ENCODE results near the gene TMSB4X. TPM values are rescaled to one million over a fixed set of nuclear protein-coding genes. Genes with fewer than 3 reads are reported as not detected.

TMSB4X gene
- total RNA-seq, 1 donor from 2014 or later, result 6,544 TPM

DNA sequence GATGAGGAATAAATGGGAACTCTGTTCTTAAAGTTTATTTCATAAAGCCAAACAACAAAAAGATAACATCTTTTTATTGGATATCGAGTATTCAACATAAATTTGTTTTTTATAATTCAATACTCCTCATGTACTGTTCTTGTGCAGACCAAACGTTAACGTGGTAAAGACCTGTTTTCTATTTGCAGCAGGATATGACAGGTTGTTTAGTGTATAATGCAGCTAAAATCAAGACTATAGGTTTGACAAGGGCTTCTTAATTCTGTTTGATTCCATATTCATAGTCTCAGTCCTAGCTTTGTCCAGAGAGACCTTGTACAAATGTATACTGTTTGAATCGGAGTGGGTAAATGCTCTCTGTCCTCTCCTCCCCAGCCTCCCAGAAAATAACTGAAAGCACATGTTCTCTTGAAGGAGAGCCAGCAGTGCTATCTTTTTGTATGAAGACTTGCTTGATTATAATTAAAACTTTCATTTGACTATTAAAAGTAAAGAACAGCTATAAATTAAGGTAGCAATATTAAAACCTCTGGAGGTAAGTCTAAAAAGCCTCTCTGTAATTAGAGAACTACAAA is 17.7 kb downstream of the TMSB4X start:
- H3K27me3 Mint-ChIP-seq (ENCODE audit: insufficient read depth), result no peaks in the 10 kb centered on the region
- no peak overlapping the region for H3K4me3 Mint-ChIP-seq
- H3K36me3 Mint-ChIP-seq (ENCODE audit: low read depth), result no peaks in the 10 kb centered on the region
- no peak for DNase-seq (ENCODE audit: low spot score)
- peaks cover 5% of the 10 kb centered on the region for H3K9me3 Mint-ChIP-seq
- H3K4me1 Mint-ChIP-seq (ENCODE audit: low read depth), result peaks cover 30% of the 10 kb centered on the region
- H3K27ac Mint-ChIP-seq, result no peak overlapping the region
- intact Hi-C loops (cut with micrococcal nuclease), result no loop called here

DNA sequence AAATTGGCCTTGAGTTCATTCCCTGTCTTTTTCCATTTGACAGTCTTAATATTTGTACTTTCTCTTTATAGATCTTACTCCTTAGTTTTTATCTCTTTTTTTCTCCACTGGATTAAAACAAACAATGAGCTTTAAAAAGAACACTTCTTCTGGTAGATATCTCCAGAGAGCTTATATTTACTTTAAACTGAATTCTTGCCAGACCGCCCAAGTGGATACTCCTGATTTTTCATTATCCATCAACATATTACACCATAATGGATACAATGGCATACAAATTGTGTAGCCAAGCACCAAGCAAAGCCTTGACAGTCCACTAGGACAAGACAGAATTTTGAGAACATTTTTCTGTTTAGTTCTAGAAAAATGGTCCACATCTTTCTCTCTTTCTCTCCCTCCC is 18.9 kb downstream of the TMSB4X start:
- Mint-ChIP-seq H3K27me3 (ENCODE audit: insufficient read depth) (no peaks in the 10 kb centered on the region), H3K9me3 (peaks cover 5% of the 10 kb centered on the region), H3K4me3 (no peak overlapping the region), H3K4me1 (ENCODE audit: low read depth) (peaks cover 35% of the 10 kb centered on the region), H3K27ac (no peak overlapping the region), H3K36me3 (ENCODE audit: low read depth) (no peaks in the 10 kb centered on the region)
- no peak for DNase-seq (ENCODE audit: low spot score)
- intact Hi-C loops (cut with micrococcal nuclease), result no loop called here

DNA sequence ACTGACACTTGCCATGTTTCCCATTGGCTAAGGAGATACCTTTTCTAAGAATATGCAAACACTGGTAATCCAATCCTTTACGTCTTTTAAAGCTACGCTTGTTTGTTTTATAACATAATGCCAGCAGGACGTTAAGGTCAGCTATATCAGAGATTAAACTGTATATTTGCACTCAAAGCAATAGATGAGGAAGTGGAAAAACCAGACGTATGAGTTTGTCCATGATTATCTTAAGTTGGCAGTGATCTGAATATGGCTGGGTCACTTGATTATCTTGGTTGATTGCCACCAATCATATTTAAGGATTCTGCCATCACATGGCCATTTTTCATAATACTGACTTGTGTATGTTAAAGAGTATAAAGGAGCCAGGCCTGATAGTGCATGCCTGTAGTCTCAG is 19.4 kb downstream of the TMSB4X start:
- H3K4me1 Mint-ChIP-seq (ENCODE audit: low read depth), result peaks cover 35% of the 10 kb centered on the region
- H3K36me3 Mint-ChIP-seq (ENCODE audit: low read depth), result no peaks in the 10 kb centered on the region
- no peak overlapping the region for H3K4me3 Mint-ChIP-seq
- no peak for DNase-seq (ENCODE audit: low spot score)
- no peak overlapping the region for H3K27ac Mint-ChIP-seq
- intact Hi-C loops (cut with micrococcal nuclease), result no loop called here
- H3K27me3 Mint-ChIP-seq (ENCODE audit: insufficient read depth), result no peaks in the 10 kb centered on the region
- peaks cover 5% of the 10 kb centered on the region for H3K9me3 Mint-ChIP-seq

DNA sequence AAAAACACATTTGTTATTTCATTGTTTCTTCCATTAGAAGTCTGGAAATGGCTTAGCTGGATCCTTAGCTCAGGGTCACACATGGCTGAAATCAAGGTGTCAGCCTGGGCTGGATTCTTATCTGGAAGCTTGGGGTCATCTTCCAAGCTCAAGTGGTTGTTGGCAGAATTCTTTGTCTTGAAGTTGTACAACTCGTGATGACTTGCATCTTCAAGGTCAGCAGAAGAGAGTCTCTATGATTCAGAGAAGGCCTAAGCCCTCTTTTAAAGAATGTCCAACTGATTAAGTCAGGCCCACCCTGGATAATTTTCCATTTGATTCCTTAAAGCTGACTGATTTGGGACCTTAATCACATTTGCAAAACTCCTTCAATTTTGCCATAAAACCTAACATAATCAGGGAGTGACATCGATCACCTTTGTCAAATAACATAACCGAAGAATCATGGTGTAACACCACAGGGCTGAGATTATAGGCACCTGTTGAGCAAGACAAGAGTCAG is 22.1 kb downstream of the TMSB4X start:
- intact Hi-C loops (cut with micrococcal nuclease), result loop anchor here (5.0 kb wide), 1 partner anchor 490 kb away; no protein-coding TSS in a partner anchor
- Mint-ChIP-seq H3K4me1 (ENCODE audit: low read depth) (peaks cover 52% of the 10 kb centered on the region), H3K27me3 (ENCODE audit: insufficient read depth) (no peaks in the 10 kb centered on the region), H3K27ac (peak overlapping the region; percentile 89), H3K4me3 (peak overlapping the region; percentile 11), H3K36me3 (ENCODE audit: low read depth) (no peaks in the 10 kb centered on the region), H3K9me3 (no peaks in the 10 kb centered on the region)
- no peak for DNase-seq (ENCODE audit: low spot score)

DNA sequence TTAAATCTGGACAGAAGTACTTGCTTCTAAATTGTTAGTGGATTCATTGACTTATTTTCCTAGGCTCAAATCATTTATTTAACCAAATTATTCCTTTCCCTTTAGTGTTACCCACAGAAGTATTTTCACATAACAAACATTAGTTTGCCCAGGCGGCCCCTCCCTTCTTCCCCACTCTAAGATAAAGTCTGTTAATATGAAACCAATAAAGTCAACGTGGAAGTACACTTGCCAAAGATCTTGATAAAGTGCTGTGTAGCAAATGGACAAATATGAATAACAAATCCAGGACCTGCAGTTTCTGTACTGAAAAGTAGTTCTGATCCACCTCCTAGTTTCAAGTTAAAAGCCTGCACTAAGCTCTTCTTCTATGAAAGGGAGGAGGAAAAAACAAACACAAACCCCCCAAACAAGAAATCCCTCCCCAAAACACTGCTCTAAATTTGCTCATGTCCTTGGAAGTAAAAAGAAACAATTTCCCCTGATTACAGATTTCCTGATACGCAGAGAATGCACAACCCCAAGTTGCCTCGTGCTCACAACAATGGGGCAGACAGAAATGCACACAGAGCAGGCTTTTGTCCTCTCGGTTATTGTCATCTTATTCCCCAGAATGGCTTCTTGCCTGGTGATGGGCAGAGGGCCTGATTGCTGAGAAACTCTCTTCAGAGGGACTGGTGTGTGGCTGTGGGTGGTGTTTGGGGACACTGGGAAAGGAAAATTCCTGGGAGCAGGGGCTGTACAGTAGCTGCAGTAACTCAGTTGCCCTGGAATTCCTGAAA is 23.2 kb downstream of the TMSB4X start:
- no peak for DNase-seq (ENCODE audit: low spot score)
- Mint-ChIP-seq H3K27me3 (ENCODE audit: insufficient read depth) (no peaks in the 10 kb centered on the region), H3K4me3 (peak overlapping the region; percentile 37), H3K27ac (peak overlapping the region; percentile 89), H3K4me1 (ENCODE audit: low read depth) (peaks cover 59% of the 10 kb centered on the region), H3K9me3 (no peaks in the 10 kb centered on the region), H3K36me3 (ENCODE audit: low read depth) (no peaks in the 10 kb centered on the region)
- intact Hi-C loops (cut with micrococcal nuclease), result loop anchor here (2.0 to 5.0 kb wide), 3 partner anchors 15 to 489 kb away; no protein-coding TSS in a partner anchor

DNA sequence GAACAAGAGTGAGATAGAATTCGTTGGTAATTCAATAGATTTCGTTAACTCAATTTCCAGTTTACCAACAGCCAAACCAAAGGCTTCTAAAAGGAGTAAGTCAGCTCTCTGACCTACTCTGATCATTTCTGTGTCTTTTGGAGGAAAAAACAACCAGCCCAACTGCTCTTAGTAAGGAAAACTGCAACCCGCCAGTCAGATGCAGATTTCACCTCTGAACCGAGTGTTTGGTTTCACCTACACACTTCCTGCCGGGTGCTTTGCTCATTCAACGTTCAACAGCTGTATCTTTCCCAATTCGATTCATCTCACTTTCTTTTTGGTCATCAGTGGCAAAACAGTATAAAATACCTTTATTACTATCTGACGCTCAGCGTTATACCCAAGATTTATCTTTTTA is 24.5 kb downstream of the TMSB4X start:
- peak; percentile 51 for DNase-seq (ENCODE audit: low spot score)
- Mint-ChIP-seq H3K27ac (peak overlapping the region; percentile 98), H3K4me1 (ENCODE audit: low read depth) (peaks cover 59% of the 10 kb centered on the region), H3K9me3 (no peaks in the 10 kb centered on the region), H3K36me3 (ENCODE audit: low read depth) (no peaks in the 10 kb centered on the region), H3K4me3 (peak overlapping the region; percentile 63), H3K27me3 (ENCODE audit: insufficient read depth) (no peaks in the 10 kb centered on the region)
- intact Hi-C loops (cut with micrococcal nuclease), result loop anchor here (1.0 to 5.0 kb wide), 8 partner anchors 13 to 488 kb away; no protein-coding TSS in a partner anchor

DNA sequence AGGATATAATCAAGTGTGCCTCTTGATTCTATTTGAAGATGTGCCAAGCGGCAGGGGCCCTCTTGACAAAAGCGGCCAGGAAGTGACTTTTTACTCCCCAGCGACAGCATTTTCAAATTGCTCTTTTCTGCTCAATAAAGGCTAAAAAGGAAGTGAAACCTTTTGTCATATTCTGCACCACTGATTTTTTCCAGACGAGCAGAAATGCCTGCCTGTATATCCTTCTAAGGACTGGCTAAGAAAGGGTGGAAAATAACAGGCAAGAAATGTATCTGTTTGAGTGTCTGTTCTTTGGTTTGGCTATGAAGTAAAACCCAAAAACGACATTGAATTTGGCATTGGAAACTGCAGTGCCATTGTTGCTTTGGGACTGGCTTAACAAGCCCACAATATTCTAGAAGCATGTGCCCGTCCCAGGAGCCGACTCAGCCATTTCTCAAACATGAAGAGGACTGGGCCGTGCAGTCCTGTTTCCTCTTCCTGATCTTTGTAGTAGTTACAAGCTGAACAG is 25.4 kb downstream of the TMSB4X start:
- no peaks in the 10 kb centered on the region for H3K27me3 Mint-ChIP-seq (ENCODE audit: insufficient read depth)
- H3K9me3 Mint-ChIP-seq, result no peaks in the 10 kb centered on the region
- peaks cover 69% of the 10 kb centered on the region for H3K4me1 Mint-ChIP-seq (ENCODE audit: low read depth)
- no peak for DNase-seq (ENCODE audit: low spot score)
- peak overlapping the region; percentile 98 for H3K27ac Mint-ChIP-seq
- intact Hi-C loops (cut with micrococcal nuclease), result loop anchor here (10.0 kb wide), 1 partner anchor 1024 kb away; the partner anchor contains the start of gene GEMIN8
- H3K36me3 Mint-ChIP-seq (ENCODE audit: low read depth), result no peaks in the 10 kb centered on the region
- peak overlapping the region; percentile 63 for H3K4me3 Mint-ChIP-seq

DNA sequence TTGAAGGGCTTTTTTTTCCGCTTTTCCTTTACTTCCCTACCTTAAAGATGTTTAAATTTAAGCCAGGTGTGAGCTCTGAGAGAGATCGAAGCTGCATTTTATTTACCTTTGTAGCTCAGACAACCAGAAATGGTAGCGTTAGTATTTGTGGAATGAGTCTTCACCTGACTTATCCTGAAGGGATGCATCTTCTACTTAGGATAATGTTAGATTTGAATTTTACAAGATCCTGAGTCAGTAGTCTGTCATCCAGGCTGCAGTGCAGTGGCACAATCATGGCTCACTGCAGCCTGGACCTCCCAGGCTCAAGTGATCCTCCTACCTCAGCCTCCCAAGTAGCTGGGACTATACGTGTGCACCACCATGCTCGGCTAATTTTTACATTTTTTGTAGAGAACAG is 26.2 kb downstream of the TMSB4X start:
- H3K27ac Mint-ChIP-seq, result peak overlapping the region; percentile 98
- DNase-seq (ENCODE audit: low spot score), result no peak
- H3K4me3 Mint-ChIP-seq, result no peak overlapping the region
- H3K9me3 Mint-ChIP-seq, result no peaks in the 10 kb centered on the region
- H3K4me1 Mint-ChIP-seq (ENCODE audit: low read depth), result peaks cover 73% of the 10 kb centered on the region
- H3K36me3 Mint-ChIP-seq (ENCODE audit: low read depth), result peaks cover 1% of the 10 kb centered on the region
- intact Hi-C loops (cut with micrococcal nuclease), result loop anchor here (10.0 kb wide), 1 partner anchor 1024 kb away; the partner anchor contains the start of gene GEMIN8
- no peaks in the 10 kb centered on the region for H3K27me3 Mint-ChIP-seq (ENCODE audit: insufficient read depth)

DNA sequence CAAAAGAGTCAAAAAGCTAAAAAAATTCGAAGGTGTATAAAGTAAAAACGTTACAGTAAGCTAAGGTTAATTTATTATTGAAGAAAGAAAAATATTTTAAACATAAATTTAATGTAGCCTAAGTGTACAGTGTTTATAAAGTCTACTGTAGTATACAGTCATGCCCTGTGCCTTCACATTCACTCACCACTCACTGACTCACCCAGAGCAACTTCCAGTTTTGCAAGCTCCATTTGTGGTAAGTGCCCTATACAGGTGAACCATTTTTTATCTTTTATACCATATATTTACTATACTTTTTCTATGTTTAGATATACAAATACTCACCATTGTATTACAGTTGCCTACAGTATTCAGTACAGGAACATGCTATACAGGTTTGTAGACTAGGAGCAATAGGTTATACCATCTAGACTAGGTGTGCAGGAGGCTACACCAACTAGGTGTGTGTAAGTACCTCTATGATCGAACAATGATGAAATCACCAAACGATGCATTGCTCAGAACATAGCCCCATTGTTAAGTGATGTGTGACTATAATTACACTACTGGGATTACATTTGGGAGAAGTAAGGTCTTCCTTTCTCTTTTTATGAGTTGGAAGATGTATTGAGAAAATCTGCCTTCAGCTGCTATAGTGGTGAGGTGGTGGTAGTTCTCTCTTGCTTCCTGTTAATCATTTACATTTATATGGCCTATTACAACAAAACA is 27.2 kb downstream of the TMSB4X start:
- no peak for DNase-seq (ENCODE audit: low spot score)
- Mint-ChIP-seq H3K27ac (peak overlapping the region; percentile 35), H3K4me1 (ENCODE audit: low read depth) (peaks cover 69% of the 10 kb centered on the region), H3K27me3 (ENCODE audit: insufficient read depth) (no peaks in the 10 kb centered on the region), H3K36me3 (ENCODE audit: low read depth) (peaks cover 1% of the 10 kb centered on the region), H3K4me3 (no peak overlapping the region), H3K9me3 (no peaks in the 10 kb centered on the region)
- intact Hi-C loops (cut with micrococcal nuclease), result loop anchor here (10.0 kb wide), 1 partner anchor 1023 kb away; the partner anchor contains the start of gene GEMIN8

DNA sequence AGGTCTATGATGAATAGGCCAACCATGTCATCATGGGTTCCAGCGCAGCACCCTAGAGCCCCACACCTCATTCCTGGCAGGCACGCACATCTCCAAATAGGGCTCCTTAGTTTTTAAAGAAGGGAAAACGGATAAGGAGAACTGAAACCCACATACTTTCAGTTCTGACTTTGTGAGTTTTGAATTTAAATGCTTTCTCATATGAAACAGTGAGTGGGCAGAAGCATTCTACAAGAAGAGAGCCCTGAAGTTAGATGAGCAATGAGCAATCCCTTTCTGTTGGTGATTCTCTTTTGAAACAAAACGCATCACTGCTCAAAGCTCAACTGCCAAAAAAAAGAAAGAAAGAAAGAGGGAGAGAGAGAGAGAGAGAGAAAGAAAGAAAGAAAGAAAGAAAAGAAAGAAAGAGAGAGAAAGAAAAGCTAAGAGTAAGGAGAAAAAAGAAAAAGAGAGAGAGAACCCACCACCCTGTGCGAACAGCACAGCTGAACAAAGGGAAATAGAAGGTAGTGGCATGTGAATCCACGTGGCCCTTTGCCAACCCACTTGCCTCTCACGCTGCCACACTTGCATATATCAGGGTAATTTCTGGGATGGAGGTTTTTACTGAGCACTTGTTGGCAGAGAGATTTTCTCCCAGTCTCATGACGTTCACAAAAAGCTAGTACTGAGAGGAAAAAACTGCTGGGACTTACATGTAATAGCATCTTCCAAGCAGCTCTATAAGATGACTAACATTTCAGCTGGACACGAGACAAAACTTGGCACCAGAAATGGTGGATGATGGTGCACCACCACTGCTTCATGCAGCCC is 31.0 kb downstream of the TMSB4X start:
- H3K4me3 Mint-ChIP-seq, result peak overlapping the region; percentile 86
- H3K36me3 Mint-ChIP-seq (ENCODE audit: low read depth), result peaks cover 1% of the 10 kb centered on the region
- H3K4me1 Mint-ChIP-seq (ENCODE audit: low read depth), result peaks cover 62% of the 10 kb centered on the region
- H3K27me3 Mint-ChIP-seq (ENCODE audit: insufficient read depth), result no peaks in the 10 kb centered on the region
- DNase-seq (ENCODE audit: low spot score), result no peak
- H3K9me3 Mint-ChIP-seq, result no peaks in the 10 kb centered on the region
- intact Hi-C loops (cut with micrococcal nuclease), result loop anchor here (1.0 to 10.0 kb wide), 4 partner anchors 7 to 1019 kb away; partner anchors contain the start of gene GEMIN8
- peak overlapping the region; percentile 100 for H3K27ac Mint-ChIP-seq

DNA sequence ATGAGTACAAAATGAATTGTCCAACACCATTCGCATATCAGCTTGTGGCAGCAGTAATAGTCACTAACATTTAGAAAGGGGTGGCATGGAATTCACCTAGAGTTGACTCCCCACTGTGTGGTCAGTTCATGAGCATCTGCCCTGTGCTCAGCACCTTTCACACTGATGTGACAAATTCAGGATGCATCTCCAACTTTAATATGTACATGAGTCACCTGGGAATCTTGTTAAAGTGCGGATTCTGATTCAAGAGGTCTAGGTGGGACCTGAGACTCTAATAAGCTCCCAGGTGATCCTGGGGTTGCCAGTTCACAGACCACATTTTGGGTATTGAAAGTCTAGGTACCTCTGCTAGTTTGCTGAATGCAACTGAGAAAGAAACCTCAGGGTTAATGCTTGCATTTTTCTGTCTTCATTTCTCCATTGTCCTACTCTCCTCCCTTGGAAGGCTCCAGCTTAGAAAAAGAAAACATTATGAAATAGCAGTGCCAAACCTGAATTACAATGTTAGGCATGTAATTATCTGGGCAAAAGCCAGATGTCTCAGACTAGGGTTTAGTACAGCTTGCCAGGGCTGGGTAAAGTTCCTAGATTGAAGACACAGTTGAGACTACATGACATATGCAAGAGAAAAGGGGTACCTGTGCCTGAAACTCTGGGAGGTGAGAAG is 32.7 kb downstream of the TMSB4X start:
- no peak overlapping the region for H3K4me3 Mint-ChIP-seq
- H3K4me1 Mint-ChIP-seq (ENCODE audit: low read depth), result peaks cover 60% of the 10 kb centered on the region
- DNase-seq (ENCODE audit: low spot score), result no peak
- peaks cover 1% of the 10 kb centered on the region for H3K36me3 Mint-ChIP-seq (ENCODE audit: low read depth)
- peak overlapping the region; percentile 68 for H3K27ac Mint-ChIP-seq
- intact Hi-C loops (cut with micrococcal nuclease), result loop anchor here (5.0 to 10.0 kb wide), 2 partner anchors 35 to 1017 kb away; partner anchors contain the start of gene GEMIN8
- no peaks in the 10 kb centered on the region for H3K27me3 Mint-ChIP-seq (ENCODE audit: insufficient read depth)
- no peaks in the 10 kb centered on the region for H3K9me3 Mint-ChIP-seq
